GM18873 (cell line): ENCODE data around the gene KRT31.
"Not testable (repeated sequence)": the region's sequence is repeated elsewhere in the genome, so short reads cannot be mapped to it uniquely, and the experiment has no call there.

Experiments
- ATAC-seq: cut with Tn5 transposase; IDR thresholded peaks from one replicate; pipeline ENCODE4 v1.9.1; 2021; ENCODE audit warnings: mild to moderate bottlenecking, moderate library complexity, moderate number of reproducible peaks; ENCODE audit not compliant: unreplicated experiment, low FRiP score

The KRT31 gene

GRCh38 chr17:41418116-41418860, 20.9 kb upstream of the KRT31 start:
- ATAC-seq = no peak

- ATAC-seq = no peak
Observed at GRCh38 chr17:41417576-41418015, 20.2 kb upstream of the KRT31 start.

- no peak for ATAC-seq
Observed at GRCh38 chr17:41417127-41417526, 19.7 kb upstream of the KRT31 start.

GRCh38 chr17:41416479-41416878, 19.1 kb upstream of the KRT31 start:
- no peak for ATAC-seq

- no peak for ATAC-seq
Observed at GRCh38 chr17:41415833-41416335, 18.5 kb upstream of the KRT31 start.

- no peak for ATAC-seq
Observed at GRCh38 chr17:41415411-41415810, 18.0 kb upstream of the KRT31 start.

GRCh38 chr17:41413982-41414381, 16.6 kb upstream of the KRT31 start:
- ATAC-seq = no peak

GRCh38 chr17:41413353-41413957, 16.0 kb upstream of the KRT31 start:
- ATAC-seq = no peak

- no peak for ATAC-seq
Observed at GRCh38 chr17:41411072-41411840, 13.8 kb upstream of the KRT31 start.

GRCh38 chr17:41407226-41407625, 9.8 kb upstream of the KRT31 start:
- no peak for ATAC-seq

- no peak for ATAC-seq
Observed at GRCh38 chr17:41406205-41406604, 8.8 kb upstream of the KRT31 start.

- no peak for ATAC-seq
Observed at GRCh38 chr17:41404024-41404671, 6.7 kb upstream of the KRT31 start.

- ATAC-seq = no peak
Observed at GRCh38 chr17:41403404-41404023, 6.1 kb upstream of the KRT31 start.

GRCh38 chr17:41402161-41402560, 4.8 kb upstream of the KRT31 start:
- no peak for ATAC-seq

GRCh38 chr17:41396340-41396739, 1.1 kb downstream of the KRT31 start:
- no peak for ATAC-seq

GRCh38 chr17:41395611-41396010, 1.8 kb downstream of the KRT31 start:
- no peak for ATAC-seq

GRCh38 chr17:41395044-41395443, 2.4 kb downstream of the KRT31 start:
- not testable (repeated sequence) for ATAC-seq

- ATAC-seq = no peak
Observed at GRCh38 chr17:41394254-41394996, 3.0 kb downstream of the KRT31 start.

- no peak for ATAC-seq
Observed at GRCh38 chr17:41393826-41394225, 3.6 kb downstream of the KRT31 start.

GRCh38 chr17:41393294-41393693, 4.1 kb downstream of the KRT31 start:
- no peak for ATAC-seq
